Osteoblast (primary cell): ENCODE results near the gene NR1H4. TPM values are rescaled to one million over a fixed set of nuclear protein-coding genes. Genes with fewer than 3 reads are reported as not detected.
A peak's percentile ranks its signal among the peaks of the same experiment; 100 is the strongest.

ENCODE experiments used
- DNase-seq: peaks from one replicate; pipeline ENCODE4 v3.0.0; 2011; ENCODE audit warnings: low spot score, mixed read lengths; ENCODE audit not compliant: insufficient read length; ENCODE audit errors: missing footprints
- H2AFZ ChIP-seq: 2 replicates; pipeline ENCODE4 v1.6.0; 2011; ENCODE audit warnings: mild to moderate bottlenecking, low read length
- H3K27ac ChIP-seq: 2 replicates; pipeline ENCODE4 v1.5.1; 2011; ENCODE audit warnings: mild to moderate bottlenecking, low read depth, low read length, moderate library complexity
- H3K27me3 ChIP-seq: 2 replicates; pipeline ENCODE4 v1.6.0; 2012; ENCODE audit warnings: mild to moderate bottlenecking, control low read depth, inconsistent platforms, low read length, moderate library complexity; ENCODE audit not compliant: insufficient read depth
- H3K36me3 ChIP-seq: 2 replicates; pipeline ENCODE4 v1.5.1; 2011; ENCODE audit warnings: mild to moderate bottlenecking, low read length, control low read depth, moderate library complexity; ENCODE audit not compliant: insufficient read depth
- H3K4me1 ChIP-seq: 2 replicates; pipeline ENCODE4 v1.5.1; 2011; ENCODE audit warnings: mild to moderate bottlenecking, low read length, control low read depth, moderate library complexity; ENCODE audit not compliant: insufficient read depth
- H3K4me2 ChIP-seq: 2 replicates; pipeline ENCODE4 v1.6.0; 2011; ENCODE audit warnings: mild to moderate bottlenecking, low read length; ENCODE audit not compliant: insufficient read depth
- H3K4me3 ChIP-seq: fragments of 200-600 bp; sonication (generic); 3 replicates; pipeline ENCODE4 v1.5.1; 2012; ENCODE audit warnings: mild to moderate bottlenecking, low read length, inconsistent platforms; ENCODE audit not compliant: insufficient read depth
- H3K79me2 ChIP-seq: 2 replicates; pipeline ENCODE4 v1.6.0; 2012; ENCODE audit warnings: mild to moderate bottlenecking, low read length, control low read depth, inconsistent platforms; ENCODE audit not compliant: insufficient read depth
- H3K9me3 ChIP-seq: 2 replicates; pipeline ENCODE4 v1.5.1; 2011; ENCODE audit warnings: low read depth, low read length, control low read depth
- H4K20me1 ChIP-seq: 2 replicates; pipeline ENCODE4 v1.6.0; 2012; ENCODE audit warnings: mild to moderate bottlenecking, low read length, control low read depth; ENCODE audit not compliant: insufficient read depth
- CTCF ChIP-seq: IDR thresholded peaks from 2 replicates; pipeline ENCODE4 v1.5.1; 2011; ENCODE audit warnings: mild to moderate bottlenecking, low read depth, low read length, moderate library complexity; ENCODE audit errors: extremely low read depth
- total RNA-seq: library from RNA; depleted of rRNA; stranded (reverse); fragments of >200 nt; gene quantifications from 2 replicates; pipeline ENCODE4 v1.2.3, GENCODE V29; 2012

NR1H4 gene
- total RNA-seq, 1 donor: not detected

DNA sequence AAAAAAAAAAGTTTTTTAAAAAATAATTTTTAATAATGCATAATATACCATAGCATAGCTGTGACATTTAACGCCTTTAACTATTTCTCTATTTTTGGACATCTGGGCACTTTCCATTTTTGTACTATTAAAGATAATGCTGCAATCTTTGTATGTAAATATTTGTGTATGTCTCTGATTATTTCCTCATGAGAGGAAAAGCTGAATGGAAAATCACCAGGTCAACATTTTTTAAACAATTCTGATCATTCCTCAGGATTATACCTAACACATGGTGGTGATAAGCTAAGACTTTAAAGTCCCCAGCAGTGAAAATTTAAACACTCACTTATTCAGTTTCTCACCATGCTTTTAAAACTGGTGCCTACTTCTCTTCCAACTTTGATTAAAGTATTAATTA is 31.3 kb upstream of the NR1H4 start:
- DNase-seq: no peak
- H3K79me2 ChIP-seq: no peaks in the 10 kb centered on the region
- TF ChIP-seq CTCF: no peak
- H3K27ac ChIP-seq: no peak overlapping the region
- no peaks in the 10 kb centered on the region for H4K20me1 ChIP-seq
- no peaks in the 10 kb centered on the region for H3K36me3 ChIP-seq
- H3K4me1 ChIP-seq: no peaks in the 10 kb centered on the region
- no peak overlapping the region for H3K4me2 ChIP-seq
- H3K27me3 ChIP-seq: no peaks in the 10 kb centered on the region
- H2AFZ ChIP-seq: no peak overlapping the region
- no peaks in the 10 kb centered on the region for H3K9me3 ChIP-seq
- no peak overlapping the region for H3K4me3 ChIP-seq

- Histone ChIP-seq H4K20me1 (no peaks in the 10 kb centered on the region), H3K4me3 (no peak overlapping the region), H3K27me3 (no peaks in the 10 kb centered on the region), H3K27ac (no peak overlapping the region), H3K9me3 (no peaks in the 10 kb centered on the region), H3K79me2 (no peaks in the 10 kb centered on the region), H3K36me3 (no peaks in the 10 kb centered on the region), H3K4me1 (no peaks in the 10 kb centered on the region), H3K4me2 (no peak overlapping the region), H2AFZ (no peak overlapping the region)
- DNase-seq: no peak
- no peak for TF ChIP-seq CTCF
These were observed 30.2 kb upstream of the NR1H4 start for GRCh38 chr12:100443434-100443833.

DNA sequence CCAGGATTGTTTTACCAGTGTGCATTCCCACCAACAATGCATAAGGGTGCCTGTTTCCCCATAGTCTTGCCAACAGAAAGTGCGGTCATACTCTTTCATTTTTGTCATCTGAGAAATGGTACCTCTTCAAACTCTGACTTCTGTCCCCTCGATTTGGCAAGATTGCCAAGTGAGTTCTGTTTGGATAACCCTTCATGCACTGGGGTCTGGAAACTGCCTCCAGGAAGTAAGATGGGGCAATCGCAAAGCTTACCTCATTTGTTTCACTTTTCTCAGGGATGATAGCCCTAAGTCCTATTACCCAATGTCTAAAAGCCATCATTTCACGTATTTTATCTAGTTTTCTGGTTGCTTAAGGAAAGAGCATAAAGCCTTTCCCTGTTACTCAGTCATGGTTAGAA is 28.6 kb upstream of the NR1H4 start:
- peak; percentile 53 for DNase-seq
- no peak for TF ChIP-seq CTCF
- no peaks in the 10 kb centered on the region for H3K36me3 ChIP-seq
- H3K4me3 ChIP-seq: no peak overlapping the region
- H3K27ac ChIP-seq: no peak overlapping the region
- H3K9me3 ChIP-seq: no peaks in the 10 kb centered on the region
- H3K27me3 ChIP-seq: no peaks in the 10 kb centered on the region
- H2AFZ ChIP-seq: no peak overlapping the region
- H3K4me1 ChIP-seq: no peaks in the 10 kb centered on the region
- no peaks in the 10 kb centered on the region for H3K79me2 ChIP-seq
- no peaks in the 10 kb centered on the region for H4K20me1 ChIP-seq
- H3K4me2 ChIP-seq: no peak overlapping the region

DNA sequence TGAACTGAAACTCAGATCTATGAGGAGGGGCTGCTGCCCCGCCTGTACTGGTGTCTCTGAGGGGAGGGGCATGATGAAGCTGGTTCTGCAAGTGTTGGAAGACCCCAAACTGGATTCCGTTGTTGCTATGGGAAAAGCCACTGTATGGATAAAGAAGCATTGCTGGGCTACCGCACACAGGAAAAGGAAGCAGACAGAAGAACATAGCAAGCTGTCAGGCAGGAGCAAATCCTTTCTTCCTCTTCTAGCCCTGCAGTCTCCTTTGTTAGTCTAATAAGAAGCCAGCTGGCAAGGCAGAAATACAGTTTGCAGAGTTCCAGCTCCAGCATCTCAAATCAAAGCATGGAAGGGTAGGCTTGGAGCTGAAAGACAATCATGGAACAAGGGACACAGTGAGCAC is 26.3 kb upstream of the NR1H4 start:
- Histone ChIP-seq H3K36me3 (no peaks in the 10 kb centered on the region), H3K4me3 (no peak overlapping the region), H3K4me1 (no peaks in the 10 kb centered on the region), H3K27ac (no peak overlapping the region), H4K20me1 (no peaks in the 10 kb centered on the region), H2AFZ (no peak overlapping the region), H3K79me2 (no peaks in the 10 kb centered on the region), H3K9me3 (no peaks in the 10 kb centered on the region), H3K4me2 (no peak overlapping the region), H3K27me3 (no peaks in the 10 kb centered on the region)
- no peak for TF ChIP-seq CTCF
- no peak for DNase-seq
